GM21737 (cell line): ENCODE results near the gene GATAD2B.
A peak's percentile ranks its signal among the peaks of the same experiment; 100 is the strongest.
"Not testable (repeated sequence)": the region's sequence is repeated elsewhere in the genome, so short reads cannot be mapped to it uniquely, and the experiment has no call there.

Source experiments
- ATAC-seq: cut with Tn5 transposase; IDR thresholded peaks from one replicate; pipeline ENCODE4 v1.9.1; 2021; ENCODE audit warnings: mild to moderate bottlenecking, moderate library complexity; ENCODE audit not compliant: unreplicated experiment

The GATAD2B gene

DNA sequence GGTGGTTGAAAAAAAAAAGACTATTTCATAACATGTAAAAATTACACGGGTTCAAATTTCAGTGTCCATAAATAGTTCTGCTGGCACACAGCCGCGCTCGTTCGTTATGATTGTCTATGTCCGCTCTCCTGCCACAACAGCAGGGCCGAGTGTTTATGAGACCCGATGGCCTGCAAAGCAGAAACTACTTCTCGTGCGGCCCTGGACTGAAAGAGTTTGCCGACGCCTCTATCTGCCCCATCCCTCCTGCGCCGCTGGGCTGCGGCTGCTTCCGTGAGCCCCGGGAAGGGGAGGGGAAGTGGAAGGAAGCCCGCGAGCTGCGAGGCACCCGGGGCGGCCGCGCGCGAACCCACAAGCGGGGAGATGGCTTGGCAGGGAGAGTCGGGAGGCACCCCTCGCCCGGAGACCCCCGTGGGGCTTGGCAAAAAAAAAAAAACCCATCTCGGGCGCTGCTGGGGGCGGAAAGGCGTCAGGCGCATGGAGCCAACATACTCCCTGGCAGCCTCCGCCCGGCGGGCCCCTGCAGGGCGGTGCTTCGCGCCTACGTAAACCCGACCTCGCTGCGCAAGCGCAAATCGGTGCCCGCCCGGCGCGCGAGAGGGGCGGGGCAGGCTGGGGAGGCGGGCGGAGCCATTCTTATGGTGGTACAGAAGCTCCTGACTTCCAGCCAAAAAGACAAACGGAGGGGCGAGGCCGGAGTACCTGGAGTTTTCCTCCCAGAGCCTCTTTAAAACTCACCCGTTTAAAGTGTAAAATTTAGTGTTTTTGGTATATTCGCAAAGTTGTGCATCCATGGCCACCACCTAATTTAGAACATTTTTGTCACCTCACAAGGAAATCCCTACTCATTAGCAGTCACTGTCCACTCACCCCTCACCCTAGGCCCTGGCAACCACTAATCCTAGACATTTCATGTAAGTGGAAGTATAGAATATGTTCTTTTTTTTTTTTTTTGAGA is 139.3 kb downstream of the GATAD2B start:
- peak; percentile 83 for ATAC-seq

DNA sequence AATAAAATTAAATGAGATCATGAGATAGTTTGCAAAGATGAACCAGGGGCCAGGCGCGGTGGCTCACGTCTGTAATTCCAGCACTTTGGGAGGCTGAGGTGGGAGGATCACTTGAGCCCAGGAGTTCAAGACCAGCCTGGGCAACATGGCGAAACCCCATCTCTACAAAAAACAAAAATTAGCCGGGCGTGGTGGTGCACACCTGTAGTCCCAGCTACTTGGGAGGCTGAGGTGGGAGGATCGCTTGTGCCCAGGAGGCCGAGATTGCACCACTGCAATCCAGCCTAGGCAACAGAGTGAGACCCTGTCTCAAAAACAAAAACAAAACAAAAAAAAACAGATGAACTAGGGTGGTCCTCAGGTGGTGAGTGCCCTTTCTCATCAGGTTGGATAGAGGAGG is 140.1 kb downstream of the GATAD2B start:
- ATAC-seq, result not testable (repeated sequence)

DNA sequence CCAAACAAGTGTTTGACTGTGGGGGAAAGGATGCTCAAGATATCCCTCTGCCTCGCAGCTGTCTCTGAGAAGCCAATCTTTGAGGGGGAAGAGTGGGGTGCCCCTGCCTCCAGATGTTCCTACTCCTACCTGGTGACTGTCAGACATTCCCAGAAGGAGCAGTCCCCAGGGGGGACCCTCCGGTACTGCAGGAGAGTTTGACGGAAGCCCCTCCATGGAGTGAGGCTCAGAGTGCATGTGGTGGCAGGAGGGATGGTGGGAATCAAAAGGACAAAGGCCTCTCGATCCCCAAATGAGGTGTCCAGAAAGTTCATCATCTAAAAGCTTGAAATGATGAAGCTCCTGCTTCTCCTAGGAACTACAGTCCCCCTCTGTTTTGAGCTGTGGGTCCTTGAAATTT is 142.2 kb downstream of the GATAD2B start:
- ATAC-seq, result no peak

DNA sequence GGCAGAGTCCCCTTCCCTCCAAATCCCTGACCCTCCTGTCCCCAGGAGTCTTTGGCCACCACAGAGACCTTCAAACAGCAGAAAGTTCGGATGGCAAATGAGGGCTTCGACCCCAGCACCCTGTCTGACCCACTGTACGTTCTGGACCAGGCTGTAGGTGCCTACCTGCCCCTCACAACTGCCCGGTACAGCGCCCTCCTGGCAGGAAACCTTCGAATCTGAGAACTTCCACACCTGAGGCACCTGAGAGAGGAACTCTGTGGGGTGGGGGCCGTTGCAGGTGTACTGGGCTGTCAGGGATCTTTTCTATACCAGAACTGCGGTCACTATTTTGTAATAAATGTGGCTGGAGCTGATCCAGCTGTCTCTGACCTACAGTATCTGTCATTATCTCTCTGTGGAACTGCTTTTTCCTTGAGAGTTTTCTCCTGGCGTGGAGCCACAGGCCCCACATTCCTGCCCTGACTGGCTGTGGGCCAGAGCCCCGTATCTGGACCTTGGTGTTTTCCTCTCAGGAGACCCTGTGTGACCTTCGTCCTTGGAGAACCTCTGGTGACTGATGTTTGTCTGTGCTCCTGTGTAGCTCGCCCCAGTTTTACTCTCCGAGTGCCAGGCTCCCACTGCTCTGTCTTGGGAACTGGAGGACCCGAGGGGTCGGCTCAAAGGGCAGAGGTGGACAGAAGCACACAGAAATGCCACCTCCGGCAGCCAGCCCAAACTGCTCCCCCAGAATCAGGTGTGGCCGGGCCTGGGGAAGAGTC is 142.8 kb downstream of the GATAD2B start:
- no peak for ATAC-seq

DNA sequence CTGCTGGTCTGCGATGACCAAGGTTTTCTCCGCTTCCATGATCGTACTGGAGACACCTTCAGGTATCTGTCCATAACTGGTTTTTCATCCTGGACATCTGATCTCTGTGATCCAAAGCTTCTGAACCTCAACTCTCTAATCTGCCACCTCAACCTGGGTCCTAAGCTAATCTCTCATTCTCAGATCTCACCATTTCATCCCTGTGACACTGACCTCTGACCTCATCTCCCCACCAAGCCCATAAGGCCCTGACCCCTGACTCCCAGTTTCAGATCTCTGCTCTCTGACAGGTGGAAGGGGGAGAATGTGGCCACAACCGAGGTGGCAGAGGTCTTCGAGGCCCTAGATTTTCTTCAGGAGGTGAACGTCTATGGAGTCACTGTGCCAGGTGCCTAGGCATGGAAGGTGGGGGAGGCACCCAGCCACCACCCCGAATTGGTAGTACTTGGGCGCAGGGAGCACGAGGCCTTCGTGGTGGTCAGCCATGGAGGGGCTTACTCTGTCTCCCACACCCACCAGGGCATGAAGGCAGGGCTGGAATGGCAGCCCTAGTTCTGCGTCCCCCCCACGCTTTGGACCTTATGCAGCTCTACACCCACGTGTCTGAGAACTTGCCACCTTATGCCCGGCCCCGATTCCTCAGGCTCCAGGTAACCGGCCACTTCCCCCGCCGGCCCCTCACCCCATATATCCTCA is 143.8 kb downstream of the GATAD2B start:
- ATAC-seq, result no peak

DNA sequence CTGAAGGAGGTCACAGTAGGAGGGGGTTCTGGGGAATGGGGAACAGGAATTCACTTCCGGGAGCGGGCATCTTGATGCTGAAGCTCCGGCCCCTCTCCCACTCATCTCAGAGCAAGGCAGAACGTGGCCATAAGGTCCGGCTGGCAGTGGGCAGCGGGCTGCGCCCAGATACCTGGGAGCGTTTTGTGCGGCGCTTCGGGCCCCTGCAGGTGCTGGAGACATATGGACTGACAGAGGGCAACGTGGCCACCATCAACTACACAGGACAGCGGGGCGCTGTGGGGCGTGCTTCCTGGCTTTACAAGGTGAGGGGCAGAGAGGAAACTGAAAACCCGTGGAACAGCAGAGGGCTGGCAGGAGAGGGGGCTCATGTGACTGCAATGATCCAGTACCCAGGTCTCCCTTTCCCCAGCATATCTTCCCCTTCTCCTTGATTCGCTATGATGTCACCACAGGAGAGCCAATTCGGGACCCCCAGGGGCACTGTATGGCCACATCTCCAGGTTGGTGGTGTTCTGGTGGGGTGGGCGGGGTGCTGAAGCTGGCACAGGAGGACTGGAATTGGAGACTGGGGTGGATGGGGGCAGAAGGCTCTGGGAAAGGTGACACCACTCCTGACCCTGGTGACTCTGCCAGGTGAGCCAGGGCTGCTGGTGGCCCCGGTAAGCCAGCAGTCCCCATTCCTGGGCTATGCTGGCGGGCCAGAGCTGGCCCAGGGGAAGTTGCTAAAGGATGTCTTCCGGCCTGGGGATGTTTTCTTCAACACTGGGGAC is 144.5 kb downstream of the GATAD2B start:
- no peak for ATAC-seq

DNA sequence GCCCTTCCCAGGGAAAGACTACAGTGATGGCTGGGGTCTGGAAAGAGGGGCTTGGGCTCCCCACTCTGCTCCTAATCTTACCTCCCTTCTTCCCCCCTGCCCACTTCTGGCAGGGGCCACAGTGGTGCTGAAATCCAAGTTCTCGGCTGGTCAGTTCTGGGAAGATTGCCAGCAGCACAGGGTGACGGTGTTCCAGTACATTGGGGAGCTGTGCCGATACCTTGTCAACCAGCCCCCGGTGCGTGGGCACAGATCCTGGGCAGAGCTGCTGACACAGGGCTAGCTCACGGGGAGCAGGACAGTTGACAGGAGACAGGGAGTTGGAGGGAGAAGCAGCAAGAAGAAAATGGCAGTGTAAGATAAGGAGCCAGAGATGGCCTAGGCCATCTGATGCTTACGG is 145.1 kb downstream of the GATAD2B start:
- no peak for ATAC-seq

DNA sequence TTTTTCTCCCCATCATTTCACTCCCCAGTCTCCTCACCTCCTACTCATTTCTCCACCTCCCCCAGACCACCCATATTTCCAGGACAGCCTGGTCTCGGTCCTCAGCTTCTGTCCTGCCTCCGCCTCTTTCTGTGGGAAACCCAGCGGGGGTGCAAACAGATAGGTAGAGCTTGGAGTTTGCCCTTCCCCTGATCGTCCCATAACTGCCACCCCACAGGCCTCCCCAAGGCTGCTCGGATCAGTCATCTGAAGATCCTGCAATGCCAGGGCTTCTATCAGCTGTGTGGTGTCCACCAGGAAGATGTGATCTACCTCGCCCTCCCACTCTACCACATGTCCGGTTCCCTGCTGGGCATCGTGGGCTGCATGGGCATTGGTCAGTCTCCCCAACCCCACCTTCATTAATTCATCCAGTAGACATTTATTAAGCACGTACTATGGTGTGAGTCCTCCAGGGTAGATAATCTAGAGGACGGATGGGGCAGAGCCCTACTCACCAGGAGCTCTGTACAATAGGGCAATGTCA is 145.9 kb downstream of the GATAD2B start:
- no peak for ATAC-seq

DNA sequence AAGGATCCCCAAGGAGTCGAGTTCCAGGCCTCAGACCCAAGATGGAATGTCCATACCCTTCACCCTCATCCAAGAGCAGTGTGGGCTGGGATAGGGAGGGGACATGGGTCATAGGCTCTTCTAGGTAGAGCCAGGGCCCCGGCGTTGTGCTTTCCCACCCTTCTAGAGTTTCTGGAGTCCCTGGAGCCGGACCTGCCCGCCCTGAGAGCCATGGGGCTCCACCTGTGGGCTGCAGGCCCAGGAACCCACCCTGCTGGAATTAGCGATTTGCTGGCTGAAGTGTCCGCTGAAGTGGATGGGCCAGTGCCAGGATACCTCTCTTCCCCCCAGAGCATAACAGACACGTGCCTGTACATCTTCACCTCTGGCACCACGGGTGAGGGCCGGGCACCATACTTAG is 146.4 kb downstream of the GATAD2B start:
- ATAC-seq, result no peak

DNA sequence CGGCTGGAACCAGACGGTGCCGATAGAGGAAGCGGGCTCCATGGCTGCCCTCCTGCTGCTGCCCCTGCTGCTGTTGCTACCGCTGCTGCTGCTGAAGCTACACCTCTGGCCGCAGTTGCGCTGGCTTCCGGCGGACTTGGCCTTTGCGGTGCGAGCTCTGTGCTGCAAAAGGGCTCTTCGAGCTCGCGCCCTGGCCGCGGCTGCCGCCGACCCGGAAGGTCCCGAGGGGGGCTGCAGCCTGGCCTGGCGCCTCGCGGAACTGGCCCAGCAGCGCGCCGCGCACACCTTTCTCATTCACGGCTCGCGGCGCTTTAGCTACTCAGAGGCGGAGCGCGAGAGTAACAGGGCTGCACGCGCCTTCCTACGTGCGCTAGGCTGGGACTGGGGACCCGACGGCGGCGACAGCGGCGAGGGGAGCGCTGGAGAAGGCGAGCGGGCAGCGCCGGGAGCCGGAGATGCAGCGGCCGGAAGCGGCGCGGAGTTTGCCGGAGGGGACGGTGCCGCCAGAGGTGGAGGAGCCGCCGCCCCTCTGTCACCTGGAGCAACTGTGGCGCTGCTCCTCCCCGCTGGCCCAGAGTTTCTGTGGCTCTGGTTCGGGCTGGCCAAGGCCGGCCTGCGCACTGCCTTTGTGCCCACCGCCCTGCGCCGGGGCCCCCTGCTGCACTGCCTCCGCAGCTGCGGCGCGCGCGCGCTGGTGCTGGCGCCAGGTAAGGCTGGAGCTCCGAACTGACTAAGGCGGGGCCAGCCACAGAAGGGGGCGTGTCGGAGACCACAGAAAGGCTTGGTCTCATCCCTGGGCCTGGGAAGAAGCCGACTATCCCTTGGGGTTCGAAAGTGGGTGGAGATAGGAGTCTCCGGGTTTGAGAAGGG is 147.1 kb downstream of the GATAD2B start:
- ATAC-seq, result no peak

DNA sequence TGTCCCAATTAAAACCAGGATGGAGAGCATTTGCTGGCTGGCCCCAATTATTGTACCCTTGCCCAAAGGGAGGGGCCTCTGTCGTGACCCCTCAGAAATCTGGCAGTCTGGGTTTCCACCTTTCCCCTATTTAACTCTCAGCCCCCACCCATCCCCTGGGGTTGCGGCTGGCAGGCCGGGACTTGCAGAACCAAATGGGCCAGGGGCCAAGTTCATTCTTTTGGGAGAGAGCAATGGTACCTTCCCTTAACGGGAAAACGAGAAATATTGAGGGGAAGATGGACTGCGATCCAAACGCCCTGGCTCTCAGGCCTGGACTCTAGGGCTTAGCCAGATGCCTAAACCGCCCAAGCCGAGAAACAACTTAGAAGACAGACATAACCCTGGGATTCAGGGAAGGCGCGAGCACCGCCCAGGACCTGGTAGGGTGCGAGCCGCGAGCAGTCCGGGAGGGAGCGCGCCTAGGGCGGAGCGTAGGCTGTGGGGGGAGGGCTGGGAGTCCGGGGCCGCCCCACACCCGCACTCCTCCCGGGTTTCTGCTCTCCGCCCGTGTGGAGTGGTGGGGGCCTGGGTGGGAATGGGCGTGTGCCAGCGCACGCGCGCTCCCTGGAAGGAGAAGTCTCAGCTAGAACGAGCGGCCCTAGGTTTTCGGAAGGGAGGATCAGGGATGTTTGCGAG is 147.9 kb downstream of the GATAD2B start, which contains the start of gene SLC27A3:
Gene SLC27A3 (plus strand): TSS at position 628 of the 678 bp plus-strand sequence. CDS start 91 bp downstream, outside the sequence.
- no peak for ATAC-seq

DNA sequence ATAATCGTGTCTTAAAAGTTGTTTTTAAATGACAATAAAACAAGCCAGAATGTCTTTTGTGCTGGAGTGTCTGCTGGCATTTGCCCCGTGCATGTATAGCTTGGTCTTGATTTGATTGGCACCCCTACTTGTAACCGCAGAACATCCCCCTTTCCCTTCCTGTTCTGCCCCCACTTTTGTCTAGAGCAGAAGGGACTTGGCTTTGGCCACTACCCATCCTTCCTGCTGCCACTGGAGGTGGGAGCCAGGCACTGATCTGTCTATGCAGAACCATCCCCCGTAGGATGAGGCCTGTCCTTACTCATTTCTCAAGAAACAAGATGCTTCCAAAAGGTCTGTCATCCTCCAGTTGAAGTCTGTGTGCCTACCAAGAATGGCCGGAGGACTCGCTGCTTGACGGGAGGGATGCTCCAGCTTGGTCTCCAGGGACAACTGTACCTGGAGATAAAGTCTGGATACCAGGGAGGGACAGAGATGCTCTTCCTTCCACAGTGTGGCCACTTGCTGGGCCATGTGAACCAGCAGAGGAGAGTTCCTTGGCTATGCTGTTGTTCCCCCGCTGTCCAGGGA is 148.7 kb downstream of the GATAD2B start:
- ATAC-seq, result no peak

DNA sequence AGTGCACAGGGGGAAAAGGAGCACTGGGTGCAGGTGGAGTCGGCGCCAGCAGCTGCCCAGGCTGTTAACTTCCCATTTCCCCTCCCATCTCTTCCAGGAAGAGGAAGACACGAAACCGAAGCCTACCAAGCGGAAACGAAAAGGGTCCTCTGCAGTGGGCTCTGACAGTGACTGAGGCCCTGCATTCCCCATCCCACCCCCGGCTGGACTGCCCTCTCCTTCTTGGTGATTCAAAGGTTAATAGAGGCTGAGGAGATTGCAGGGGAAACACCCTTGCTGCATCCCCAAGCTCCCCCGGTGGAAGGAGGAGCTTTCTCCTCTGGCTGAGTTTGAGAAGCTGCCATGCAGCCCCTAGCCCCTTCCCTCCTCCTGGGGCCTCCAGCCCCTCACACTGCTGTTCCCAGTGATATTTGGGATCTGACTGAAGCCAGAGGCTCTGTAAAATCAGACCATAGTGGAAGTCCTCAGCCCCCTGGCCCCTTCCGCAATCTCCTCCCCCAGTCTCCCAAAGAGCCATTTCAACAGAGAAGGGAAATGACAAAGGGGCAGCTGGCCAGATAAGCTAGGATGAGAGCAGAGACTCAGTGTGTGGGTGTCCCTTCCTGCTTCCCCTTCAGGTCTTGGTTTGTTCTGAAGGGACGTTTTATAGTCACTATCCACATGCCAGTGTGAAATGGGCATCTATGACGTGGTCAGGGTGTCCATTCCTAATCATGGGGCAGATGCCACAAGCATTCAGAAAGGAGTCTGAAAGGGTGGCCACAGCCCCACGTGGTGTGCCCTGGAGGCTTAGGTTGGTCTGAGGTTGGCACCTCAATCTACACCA is 149.5 kb downstream of the GATAD2B start:
- ATAC-seq, result no peak

DNA sequence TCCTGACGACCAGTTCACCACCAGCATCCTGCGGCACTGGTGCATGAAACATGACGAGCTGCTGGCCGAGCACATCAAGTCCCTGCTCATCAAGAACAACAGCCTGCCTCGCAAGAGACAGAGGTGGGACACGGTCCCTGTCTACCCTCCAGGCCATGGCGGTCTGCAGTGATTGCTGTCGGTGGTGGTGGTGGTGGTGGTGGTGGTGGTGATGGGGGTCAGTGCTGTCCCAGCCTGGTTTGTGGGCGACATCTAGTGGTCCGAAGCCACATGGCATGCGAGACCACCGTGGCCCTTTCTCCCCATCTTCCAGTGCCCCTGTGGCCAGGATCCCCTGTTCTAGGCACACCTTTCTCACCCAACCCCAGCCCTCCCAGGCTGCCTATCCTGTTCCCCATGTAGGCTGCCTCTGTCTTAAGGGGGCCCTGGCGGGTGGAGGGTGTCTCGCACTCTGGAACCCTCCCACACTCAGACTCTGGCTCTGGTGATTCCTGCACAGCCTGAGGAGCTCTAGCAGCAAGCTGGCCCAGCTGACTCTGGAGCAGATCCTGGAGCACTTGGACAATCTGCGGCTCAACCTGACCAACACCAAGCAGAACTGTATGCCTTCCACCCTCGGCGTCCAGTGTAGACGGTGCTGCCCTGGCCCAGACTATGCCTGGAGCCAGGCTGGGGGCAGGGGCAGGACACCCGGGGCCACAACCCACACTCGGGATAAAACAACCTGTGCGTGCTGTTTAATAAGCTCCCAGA is 150.8 kb downstream of the GATAD2B start:
- ATAC-seq, result no peak

DNA sequence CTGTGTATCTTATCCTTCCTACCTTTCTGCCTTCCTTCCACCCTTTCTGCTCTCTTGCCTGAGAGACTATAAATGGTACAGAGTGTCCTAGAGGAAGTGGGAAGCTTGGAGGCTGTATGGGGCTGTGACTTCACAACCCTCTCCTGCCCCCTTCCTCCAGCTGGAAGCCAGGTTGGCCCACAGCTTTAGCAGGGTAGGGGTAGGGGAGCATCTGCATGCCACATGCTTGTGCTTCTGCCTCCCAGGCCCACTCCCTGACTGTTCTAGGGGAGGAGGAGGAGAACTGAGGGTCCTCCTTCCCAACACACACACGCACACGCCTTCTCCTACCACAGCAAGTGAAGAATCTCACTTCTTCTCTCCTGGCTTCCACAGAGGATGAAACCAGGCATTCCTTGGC is 151.5 kb downstream of the GATAD2B start:
- no peak for ATAC-seq

DNA sequence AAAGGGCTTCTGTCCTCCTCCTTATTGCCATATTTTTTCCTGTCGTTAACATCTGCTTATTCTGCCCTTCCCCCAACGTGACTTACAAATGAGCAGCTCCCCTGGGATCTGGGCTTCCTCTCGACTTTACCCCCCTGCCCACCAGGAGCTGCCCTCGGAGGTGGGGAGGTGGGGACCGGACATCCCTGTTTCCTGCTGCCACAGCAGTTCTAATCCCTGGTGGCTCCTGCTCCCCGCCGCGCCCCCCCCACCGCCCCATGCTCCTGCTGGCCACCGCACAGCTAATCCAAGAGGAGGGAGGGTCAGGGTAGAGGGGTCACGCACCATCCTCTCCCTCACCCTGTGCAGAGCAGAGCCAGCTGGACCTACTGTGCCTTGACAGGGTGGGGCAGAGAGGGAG is 152.0 kb downstream of the GATAD2B start:
- ATAC-seq, result no peak

DNA sequence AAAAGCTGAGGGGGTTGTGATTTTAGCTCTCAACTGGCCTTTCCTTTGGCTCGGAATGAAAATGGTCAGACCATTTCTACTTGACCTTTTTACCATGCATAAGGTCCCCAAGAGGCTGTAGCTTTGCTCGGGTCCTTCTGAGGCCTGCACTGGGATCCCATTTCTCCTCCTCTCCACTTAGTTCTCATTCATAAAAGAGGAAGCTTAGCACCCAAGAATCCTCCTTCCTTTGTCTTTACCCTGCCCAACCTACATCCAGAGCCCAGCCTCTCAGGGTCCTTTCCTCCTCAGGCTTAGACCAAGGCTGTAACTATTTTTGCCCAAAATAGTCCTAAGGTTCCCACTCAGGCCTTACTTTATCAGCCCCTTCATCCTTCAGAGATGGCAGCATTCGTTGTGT is 153.6 kb downstream of the GATAD2B start:
- no peak for ATAC-seq
